Measurements from ENCODE around the gene ACBD6. TPM values are rescaled to one million over a fixed set of nuclear protein-coding genes. Genes with fewer than 3 reads are reported as not detected.

Gene ACBD6
- total RNA-seq, 4 donors from 2014 or later = 31.3 to 43.1 (median 36.9) TPM

- intact Hi-C loops (cut with DNase I; ENCODE audit: low total_unique reads) = no loop called here
- H3K4me3 ChIP-seq (ENCODE audit: low read depth, poor library complexity, severe bottlenecking) = no peak overlapping the region
- DNase-seq (ENCODE audit: low spot score in 2 of 2) = no peak
- 59 to 68% methylated on average over 10 to 11 of the region's 11 CpGs for WGBS, 2 donors
- TF ChIP-seq CTCF (IDR thresholded peaks at IDR 0.05) = no peak
- TF ChIP-seq POLR2A (IDR thresholded peaks at IDR 0.05) = no peak
These were observed 253.4 kb downstream of the ACBD6 start for GRCh38 chr1:180248731-180249681.

DNA sequence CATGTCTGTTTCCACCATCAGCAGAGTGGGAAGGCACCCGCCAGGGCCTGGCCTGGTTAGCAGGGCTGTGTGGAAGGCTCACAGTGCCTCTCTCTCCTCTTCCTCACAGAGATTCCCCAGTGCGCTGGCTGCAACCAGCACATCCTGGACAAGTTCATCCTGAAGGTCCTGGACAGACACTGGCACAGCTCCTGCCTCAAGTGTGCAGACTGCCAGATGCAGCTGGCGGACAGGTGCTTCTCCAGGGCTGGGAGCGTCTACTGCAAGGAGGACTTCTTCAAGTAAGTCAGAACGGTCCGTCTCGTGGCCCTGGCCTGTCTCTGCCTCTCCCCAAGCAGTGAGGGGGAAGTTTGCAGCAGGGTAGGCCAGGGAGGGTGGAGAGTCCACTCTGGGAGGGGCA lies 254.2 kb downstream of the ACBD6 start:
- no peak overlapping the region for H3K4me3 ChIP-seq (ENCODE audit: low read depth, poor library complexity, severe bottlenecking)
- intact Hi-C loops (cut with DNase I; ENCODE audit: low total_unique reads) = no loop called here
- TF ChIP-seq CTCF (IDR thresholded peaks at IDR 0.05) (no peak), POLR2A (IDR thresholded peaks at IDR 0.05) (no peak)
- 91% methylated on average over 7 of the region's 7 CpGs for WGBS, 2 donors
- DNase-seq (ENCODE audit: low spot score in 2 of 2) = no peak

DNA sequence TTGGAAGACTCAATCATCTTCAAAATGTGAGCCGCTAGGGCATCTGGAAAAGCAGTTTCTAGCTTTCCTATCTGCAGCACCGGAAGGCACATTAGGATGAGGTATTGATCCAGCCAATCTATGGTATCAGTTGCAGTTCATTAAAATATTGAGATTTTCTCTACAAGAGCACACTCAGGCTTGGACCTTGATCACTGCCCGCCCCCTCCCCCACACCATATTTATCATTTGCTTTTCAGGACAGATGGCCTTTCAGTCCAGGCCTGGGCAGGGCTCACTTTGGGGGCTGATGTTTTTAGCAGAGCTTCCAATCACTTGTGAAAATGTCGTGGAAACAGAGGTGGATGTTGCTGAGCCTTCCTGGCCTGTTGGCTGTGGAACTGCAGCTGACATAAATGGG lies 254.8 kb downstream of the ACBD6 start:
- 90 to 95% methylated on average over 4 of the region's 4 CpGs for WGBS, 2 donors
- intact Hi-C loops (cut with DNase I; ENCODE audit: low total_unique reads) = no loop called here
- TF ChIP-seq POLR2A (IDR thresholded peaks at IDR 0.05) (no peak), CTCF (IDR thresholded peaks at IDR 0.05) (no peak)
- DNase-seq (ENCODE audit: low spot score in 2 of 2) = no peak
- no peak overlapping the region for H3K4me3 ChIP-seq (ENCODE audit: low read depth, poor library complexity, severe bottlenecking)

GRCh38 chr1:180247061-180247460 lies 255.3 kb downstream of the ACBD6 start:
- intact Hi-C loops (cut with DNase I; ENCODE audit: low total_unique reads) = no loop called here
- 88% methylated on average over 3 of the region's 3 CpGs for WGBS, 2 donors
- no peak overlapping the region for H3K4me3 ChIP-seq (ENCODE audit: low read depth, poor library complexity, severe bottlenecking)
- no peak for DNase-seq (ENCODE audit: low spot score in 2 of 2)
- TF ChIP-seq CTCF (IDR thresholded peaks at IDR 0.05) = no peak
- no peak for TF ChIP-seq POLR2A (IDR thresholded peaks at IDR 0.05)

GRCh38 chr1:180246579-180246978 lies 255.8 kb downstream of the ACBD6 start:
- WGBS, 2 donors = 93 to 94% methylated on average over 5 of the region's 5 CpGs
- no peak overlapping the region for H3K4me3 ChIP-seq (ENCODE audit: low read depth, poor library complexity, severe bottlenecking)
- no peak for DNase-seq (ENCODE audit: low spot score in 2 of 2)
- intact Hi-C loops (cut with DNase I; ENCODE audit: low total_unique reads) = no loop called here
- TF ChIP-seq CTCF (IDR thresholded peaks at IDR 0.05) = no peak
- no peak for TF ChIP-seq POLR2A (IDR thresholded peaks at IDR 0.05)

Data from lower leg skin (tissue), 4 donors.